Loucy (cell line): ENCODE results near the gene PRSS1.

Experiments used
- CTCF ChIP-seq: fragments of 200-600 bp; sonication (generic); conservative IDR thresholded peaks from 2 replicates; pipeline ENCODE4 v1.5.1; 2014; ENCODE audit warnings: mild to moderate bottlenecking, antibody characterized with exemption, low read length
- EZH2phosphoT487 ChIP-seq: fragments of 200-600 bp; IDR thresholded peaks from 2 replicates; pipeline ENCODE4 v1.6.1; 2018; ENCODE audit warnings: antibody characterized with exemption, mild to moderate bottlenecking, moderate library complexity, borderline replicate concordance

- TF ChIP-seq EZH2phosphoT487 (no peak), CTCF (no peak)
Observed at GRCh38 chr7:142790555-142790954, 41.3 kb downstream of the PRSS1 start.
